Aorta (tissue), 5 donors: ENCODE results near the gene AFAP1L2. TPM values are rescaled to one million over a fixed set of nuclear protein-coding genes. Genes with fewer than 3 reads are reported as not detected.

Source experiments
- ATAC-seq: fragments of 200-7000 bp; cut with Tn5 transposase; one replicate; pipeline ENCODE4 v1.9.1; 2022; ENCODE audit warnings: moderate library complexity; ENCODE audit not compliant: low FRiP score
- DNase-seq, 2 donors: peaks; one replicate each; pipeline ENCODE4 v3.0.0-alpha.2; 2020
- H3K27ac ChIP-seq, 2 donors: one replicate each; pipeline ENCODE4 v1.5.1; 2013; ENCODE audit warnings: low read length in 2 of 2, mild to moderate bottlenecking in 2 of 2, moderate library complexity in 2 of 2, control low read depth in 1 of 2, inconsistent platforms in 1 of 2, low read depth in 1 of 2
- H3K27me3 ChIP-seq, 2 donors: one replicate each; pipeline ENCODE4 v1.6.1; 2013; ENCODE audit warnings: control low read depth in 1 of 2, low read length in 1 of 2, mild to moderate bottlenecking in 1 of 2, moderate library complexity in 1 of 2; ENCODE audit not compliant: insufficient read depth in 2 of 2, control insufficient read depth in 1 of 2
- H3K36me3 ChIP-seq, 2 donors: one replicate each; pipeline ENCODE4 v1.6.1; 2013; ENCODE audit warnings: control low read depth in 1 of 2, low read length in 1 of 2, mild to moderate bottlenecking in 1 of 2; ENCODE audit not compliant: insufficient read depth in 2 of 2, control insufficient read depth in 1 of 2
- H3K4me1 ChIP-seq, 2 donors: one replicate each; pipeline ENCODE4 v1.6.1; 2013; ENCODE audit warnings: low read length in 2 of 2, control low read depth in 1 of 2, mild to moderate bottlenecking in 1 of 2, moderate library complexity in 1 of 2; ENCODE audit not compliant: insufficient read depth in 2 of 2, control insufficient read depth in 1 of 2
- H3K4me3 ChIP-seq, 2 donors: one replicate each; pipeline ENCODE4 v1.5.1; 2013; ENCODE audit warnings: low read length in 2 of 2, control low read depth in 1 of 2, mild to moderate bottlenecking in 1 of 2
- H3K9me3 ChIP-seq: one replicate; pipeline ENCODE4 v1.6.1; 2013; ENCODE audit warnings: mild to moderate bottlenecking, low read length; ENCODE audit not compliant: control insufficient read depth
- WGBS, 2 donors: extraction: QIAGEN DNeasy Blood & Tissue Kit; methylation state at CpG; one replicate each; pipeline ENCODE4 v1.1.7; 2013; 5-methylcytosine and 5-hydroxymethylcytosine counted together
- intact Hi-C, 2 donors: fragments of 100-400 bp; cut with DNase I; formaldehyde crosslinking; loops; one replicate each; pipeline versions ENCODE4 v1.14.2 to v1.15.0; 2022
- polyA plus RNA-seq, 2 donors: library from polyadenylated mRNA; stranded (reverse); fragments of 200-250 nt; gene quantifications; one replicate each; pipeline ENCODE4 v1.2.3, GENCODE V29; 2013
- total RNA-seq, 2 donors: library from RNA; stranded (reverse); fragmentation: NEBNext Ultra II Directional; extraction: Animal tissue kit (Norgen Biotek cat#: 25700); gene quantifications; one replicate each; pipeline ENCODE4 v1.2.1, GENCODE V29; 2021
- donor health status: healthy with polysubstance abuse.
- donor health status: Bipolar disorder and iron deficiency.
- donor health status: DM: no; HTN: no; CAD: no.
- donor health status: DM: no; HTN: no; CAD: no.
- donor health status: DM: yes; HTN: yes; CAD: no.

AFAP1L2 gene
- total and polyA plus RNA-seq, 4 donors: 3.1 to 19.3 (median 10.2) TPM

GRCh38 chr10:114278140-114278883, 126.0 kb downstream of the AFAP1L2 start:
- 85 to 89% methylated on average over 20 to 22 of the region's 22 CpGs for WGBS, 2 donors
- Histone ChIP-seq H3K4me3 (no peak overlapping the region), H3K36me3 (no peaks in the 10 kb centered on the region), H3K27me3 (no peaks in the 10 kb centered on the region), H3K4me1 (no peaks in the 10 kb centered on the region), H3K27ac (no peak overlapping the region), H3K9me3 (no peaks in the 10 kb centered on the region)
- intact Hi-C loops: no loop called here
- DNase-seq: no peak
- peak; percentile 4 for ATAC-seq

DNA sequence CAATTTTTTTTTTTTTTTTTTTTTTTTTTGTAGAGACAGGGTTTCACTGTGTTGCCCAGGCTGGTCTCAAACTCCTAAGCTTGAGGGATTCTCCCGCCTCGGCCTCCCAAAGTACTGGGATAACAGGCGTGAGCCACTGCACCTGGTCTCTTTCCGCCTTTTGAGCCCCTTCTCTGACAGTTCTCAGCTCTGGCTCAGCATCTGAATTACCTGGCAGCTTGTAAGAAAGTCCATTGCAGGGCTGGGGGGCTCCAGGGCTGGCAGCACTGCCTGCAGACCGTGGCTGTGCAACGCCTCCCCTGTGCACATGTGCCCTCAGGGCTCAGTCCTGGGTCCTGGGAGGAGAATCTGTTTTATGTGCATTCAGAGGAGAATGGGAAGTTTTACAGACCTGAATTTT, 127.6 kb downstream of the AFAP1L2 start:
- no peaks in the 10 kb centered on the region for H3K4me1 ChIP-seq
- no peak overlapping the region for H3K4me3 ChIP-seq
- ATAC-seq: no peak
- H3K27me3 ChIP-seq: no peaks in the 10 kb centered on the region
- 92 to 94% methylated on average over 6 of the region's 6 CpGs for WGBS, 2 donors
- H3K36me3 ChIP-seq: no peaks in the 10 kb centered on the region
- no peaks in the 10 kb centered on the region for H3K9me3 ChIP-seq
- intact Hi-C loops: no loop called here
- DNase-seq: no peak
- H3K27ac ChIP-seq: no peak overlapping the region

GRCh38 chr10:114276066-114276465, 128.2 kb downstream of the AFAP1L2 start:
- 91 to 95% methylated on average over 6 of the region's 6 CpGs for WGBS, 2 donors
- Histone ChIP-seq H3K9me3 (no peaks in the 10 kb centered on the region), H3K36me3 (no peaks in the 10 kb centered on the region), H3K4me1 (no peaks in the 10 kb centered on the region), H3K4me3 (no peak overlapping the region), H3K27me3 (no peaks in the 10 kb centered on the region), H3K27ac (no peak overlapping the region)
- intact Hi-C loops: no loop called here
- no peak for DNase-seq
- ATAC-seq: no peak

GRCh38 chr10:114274616-114275453, 129.5 kb downstream of the AFAP1L2 start:
- Histone ChIP-seq H3K9me3 (no peaks in the 10 kb centered on the region), H3K27ac (no peak overlapping the region), H3K4me3 (no peak overlapping the region), H3K4me1 (no peaks in the 10 kb centered on the region), H3K27me3 (no peaks in the 10 kb centered on the region), H3K36me3 (no peaks in the 10 kb centered on the region)
- WGBS, 2 donors: 92 to 93% methylated on average over 16 of the region's 16 CpGs
- ATAC-seq (no peak), DNase-seq (no peak)
- intact Hi-C loops: no loop called here

GRCh38 chr10:114273910-114274309, 130.4 kb downstream of the AFAP1L2 start:
- DNase-seq (no peak), ATAC-seq (no peak)
- no peak overlapping the region for H3K27ac ChIP-seq
- H3K4me3 ChIP-seq: no peak overlapping the region
- intact Hi-C loops: no loop called here
- no peaks in the 10 kb centered on the region for H3K36me3 ChIP-seq
- 82 to 95% methylated on average over 3 of the region's 3 CpGs for WGBS, 2 donors
- H3K9me3 ChIP-seq: no peaks in the 10 kb centered on the region
- H3K4me1 ChIP-seq: no peaks in the 10 kb centered on the region
- H3K27me3 ChIP-seq: no peaks in the 10 kb centered on the region

DNA sequence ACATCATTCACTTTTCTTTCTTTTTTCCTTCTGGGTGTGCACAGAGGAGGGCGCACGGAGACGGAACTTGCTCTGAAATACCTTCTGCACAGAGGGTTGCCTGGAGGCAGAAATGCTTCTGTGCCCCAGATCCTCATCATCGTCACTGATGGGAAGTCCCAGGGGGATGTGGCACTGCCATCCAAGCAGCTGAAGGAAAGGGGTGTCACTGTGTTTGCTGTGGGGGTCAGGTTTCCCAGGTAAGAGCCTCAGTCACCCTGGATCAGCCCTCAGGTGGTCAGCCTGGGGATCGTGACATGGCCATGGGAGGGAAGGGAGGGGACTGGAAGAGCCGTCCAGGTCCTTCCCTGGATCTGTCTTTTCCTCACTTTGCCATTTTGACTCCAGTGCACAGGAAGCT, 131.6 kb downstream of the AFAP1L2 start:
- Histone ChIP-seq H3K4me3 (no peak overlapping the region), H3K27me3 (no peaks in the 10 kb centered on the region), H3K36me3 (no peaks in the 10 kb centered on the region), H3K27ac (no peak overlapping the region), H3K4me1 (no peaks in the 10 kb centered on the region), H3K9me3 (no peaks in the 10 kb centered on the region)
- DNase-seq (no peak), ATAC-seq (no peak)
- intact Hi-C loops: no loop called here
- 89 to 90% methylated on average over 6 of the region's 6 CpGs for WGBS, 2 donors

- ATAC-seq (peak; percentile 79), DNase-seq (peak in 1 of 2 donors; percentile 62)
- 15 to 20% methylated on average over 4 of the region's 4 CpGs for WGBS, 2 donors
- Histone ChIP-seq H3K4me3 (no peak overlapping the region), H3K4me1 (no peaks in the 10 kb centered on the region), H3K27ac (no peak overlapping the region), H3K27me3 (no peaks in the 10 kb centered on the region), H3K36me3 (no peaks in the 10 kb centered on the region), H3K9me3 (no peaks in the 10 kb centered on the region)
- intact Hi-C loops: no loop called here
Measured at GRCh38 chr10:114271779-114272167, 132.5 kb downstream of the AFAP1L2 start.

- H3K27ac ChIP-seq: no peak overlapping the region
- DNase-seq: no peak
- H3K4me3 ChIP-seq: no peak overlapping the region
- WGBS, 2 donors: 88 to 91% methylated on average over 3 of the region's 3 CpGs
- no peaks in the 10 kb centered on the region for H3K27me3 ChIP-seq
- no peaks in the 10 kb centered on the region for H3K9me3 ChIP-seq
- no peaks in the 10 kb centered on the region for H3K36me3 ChIP-seq
- intact Hi-C loops: no loop called here
- peak; percentile 25 for ATAC-seq
- no peaks in the 10 kb centered on the region for H3K4me1 ChIP-seq
Measured at GRCh38 chr10:114271075-114271778, 133.1 kb downstream of the AFAP1L2 start.
